WERI-Rb-1 (cell line): ENCODE measurements around the gene HDDC3.

Source experiments
- DNase-seq: peaks from one replicate; pipeline ENCODE4 v3.0.0-alpha.2; 2020
- H3K27ac ChIP-seq: fragments of 250-450 bp; sonication (Bioruptor Pico); 2 replicates; pipeline ENCODE4 v1.5.1; 2020; ENCODE audit warnings: mild to moderate bottlenecking, moderate library complexity
- H3K27me3 ChIP-seq: fragments of 250-450 bp; sonication (Bioruptor Pico); 2 replicates; pipeline ENCODE4 v1.5.1; 2021; ENCODE audit warnings: mild to moderate bottlenecking, low read depth, moderate library complexity; ENCODE audit not compliant: insufficient read depth, severe bottlenecking
- H3K36me3 ChIP-seq: fragments of 250-450 bp; sonication (Bioruptor Pico); 2 replicates; pipeline ENCODE4 v1.5.1; 2020; ENCODE audit warnings: mild to moderate bottlenecking, moderate library complexity
- H3K4me3 ChIP-seq: 2 replicates; pipeline ENCODE4 v1.5.1; 2011; ENCODE audit warnings: low read depth, mild to moderate bottlenecking, control low read depth, low read length
- H3K9me3 ChIP-seq: fragments of 250-450 bp; sonication (Bioruptor Pico); 2 replicates; pipeline ENCODE4 v1.5.1; 2021; ENCODE audit warnings: mild to moderate bottlenecking, moderate library complexity; ENCODE audit not compliant: severe bottlenecking
- TF ChIP-seq, protein P1 (sequence below): IDR thresholded peaks from 2 replicates; pipeline ENCODE4 v1.5.1; 2011; ENCODE audit warnings: low read depth, mild to moderate bottlenecking, control low read depth, inconsistent platforms, low read length

HDDC3 gene

GRCh38 chr15:90946941-90947576, 14.7 kb upstream of the HDDC3 start:
- peaks cover 53% of the 10 kb centered on the region for H3K36me3 ChIP-seq

GRCh38 chr15:90946538-90946937, 14.2 kb upstream of the HDDC3 start:
- H3K4me3 ChIP-seq = no peak overlapping the region
- H3K36me3 ChIP-seq = peaks cover 55% of the 10 kb centered on the region
- H3K27ac ChIP-seq = no peak overlapping the region
- TF ChIP-seq, protein P1, sequence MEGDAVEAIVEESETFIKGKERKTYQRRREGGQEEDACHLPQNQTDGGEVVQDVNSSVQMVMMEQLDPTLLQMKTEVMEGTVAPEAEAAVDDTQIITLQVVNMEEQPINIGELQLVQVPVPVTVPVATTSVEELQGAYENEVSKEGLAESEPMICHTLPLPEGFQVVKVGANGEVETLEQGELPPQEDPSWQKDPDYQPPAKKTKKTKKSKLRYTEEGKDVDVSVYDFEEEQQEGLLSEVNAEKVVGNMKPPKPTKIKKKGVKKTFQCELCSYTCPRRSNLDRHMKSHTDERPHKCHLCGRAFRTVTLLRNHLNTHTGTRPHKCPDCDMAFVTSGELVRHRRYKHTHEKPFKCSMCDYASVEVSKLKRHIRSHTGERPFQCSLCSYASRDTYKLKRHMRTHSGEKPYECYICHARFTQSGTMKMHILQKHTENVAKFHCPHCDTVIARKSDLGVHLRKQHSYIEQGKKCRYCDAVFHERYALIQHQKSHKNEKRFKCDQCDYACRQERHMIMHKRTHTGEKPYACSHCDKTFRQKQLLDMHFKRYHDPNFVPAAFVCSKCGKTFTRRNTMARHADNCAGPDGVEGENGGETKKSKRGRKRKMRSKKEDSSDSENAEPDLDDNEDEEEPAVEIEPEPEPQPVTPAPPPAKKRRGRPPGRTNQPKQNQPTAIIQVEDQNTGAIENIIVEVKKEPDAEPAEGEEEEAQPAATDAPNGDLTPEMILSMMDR = no peak
- no peak for DNase-seq
- no peaks in the 10 kb centered on the region for H3K27me3 ChIP-seq
- no peaks in the 10 kb centered on the region for H3K9me3 ChIP-seq

More at GRCh38 chr15:90946941-90947576, 14.7 kb upstream of the HDDC3 start:
- Histone ChIP-seq H3K9me3 (no peaks in the 10 kb centered on the region), H3K4me3 (no peak overlapping the region), H3K27me3 (no peaks in the 10 kb centered on the region), H3K27ac (no peak overlapping the region)
- DNase-seq = no peak
- TF ChIP-seq, protein P1 = no peak

DNA sequence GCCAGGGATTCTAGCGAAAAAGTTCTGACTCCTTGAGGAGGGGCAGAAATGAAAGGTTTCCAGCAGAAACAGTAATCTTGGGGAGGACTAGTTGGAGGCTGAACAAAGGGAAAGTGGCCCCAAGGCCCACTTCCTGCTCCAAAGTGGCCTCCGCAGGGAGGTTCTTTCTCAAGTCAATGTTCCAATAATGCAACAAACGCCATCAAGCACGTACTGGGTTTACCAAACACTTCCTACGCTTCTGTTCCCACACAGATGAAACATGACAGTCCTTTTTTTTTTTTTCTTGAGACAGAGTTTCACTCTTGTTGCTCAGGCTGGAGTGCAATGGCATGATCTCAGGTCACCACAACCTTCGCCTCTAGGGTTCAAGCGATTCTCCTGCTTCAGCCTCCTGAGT, 12.7 kb upstream of the HDDC3 start:
- Histone ChIP-seq H3K36me3 (peaks cover 60% of the 10 kb centered on the region), H3K9me3 (no peaks in the 10 kb centered on the region), H3K27me3 (no peaks in the 10 kb centered on the region), H3K27ac (no peak overlapping the region), H3K4me3 (no peak overlapping the region)
- TF ChIP-seq, protein P1 = no peak
- no peak for DNase-seq

DNA sequence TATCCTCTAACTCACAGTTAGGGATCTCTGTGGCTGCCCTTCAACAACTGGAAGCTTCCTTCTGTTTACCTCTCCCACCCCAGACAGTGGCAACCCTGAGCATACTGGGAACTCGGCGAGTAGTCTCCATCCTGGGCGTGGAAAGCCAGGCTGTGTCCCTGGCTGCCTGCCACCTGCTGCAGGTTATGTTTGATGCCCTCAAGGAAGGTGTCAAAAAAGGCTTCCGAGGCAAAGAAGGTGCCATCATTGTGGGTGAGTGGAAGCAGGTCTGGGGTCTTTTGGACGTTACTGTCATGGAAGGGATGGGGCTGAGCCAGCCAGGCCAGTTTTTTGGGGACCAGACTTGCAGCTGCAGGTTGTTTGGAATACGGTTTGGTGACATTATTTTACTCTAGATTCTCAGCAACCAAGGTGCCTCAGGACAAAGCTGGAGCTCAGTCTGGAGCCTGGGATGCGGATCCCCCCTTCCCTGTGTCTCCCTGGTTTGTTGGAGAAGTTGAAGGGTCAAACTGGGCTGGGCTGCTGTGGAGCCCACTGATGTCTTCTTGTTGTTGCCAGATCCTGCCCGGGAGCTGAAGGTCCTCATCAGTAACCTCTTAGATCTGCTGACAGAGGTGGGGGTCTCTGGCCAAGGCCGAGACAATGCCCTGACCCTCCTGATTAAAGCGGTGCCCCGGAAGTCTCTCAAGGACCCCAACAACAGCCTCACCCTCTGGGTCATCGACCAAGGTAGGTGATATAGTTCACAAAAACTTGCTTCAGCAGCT, 10.2 kb upstream of the HDDC3 start:
- H3K27ac ChIP-seq = no peak overlapping the region
- TF ChIP-seq, protein P1 = no peak

GRCh38 chr15:90941038-90941437, 8.7 kb upstream of the HDDC3 start:
- no peak overlapping the region for H3K4me3 ChIP-seq
- no peaks in the 10 kb centered on the region for H3K27me3 ChIP-seq
- TF ChIP-seq, protein P1 = no peak
- DNase-seq = no peak
- no peak overlapping the region for H3K27ac ChIP-seq
- peaks cover 55% of the 10 kb centered on the region for H3K36me3 ChIP-seq
- no peaks in the 10 kb centered on the region for H3K9me3 ChIP-seq

More for the DNA sequence above, 10.2 kb upstream of the HDDC3 start:
- H3K4me3 ChIP-seq = no peak overlapping the region
- no peak for DNase-seq
- no peaks in the 10 kb centered on the region for H3K27me3 ChIP-seq
- H3K36me3 ChIP-seq = peaks cover 57% of the 10 kb centered on the region
- no peaks in the 10 kb centered on the region for H3K9me3 ChIP-seq

- TF ChIP-seq, protein P1 = no peak
- no peak overlapping the region for H3K4me3 ChIP-seq
- peaks cover 42% of the 10 kb centered on the region for H3K36me3 ChIP-seq
- H3K9me3 ChIP-seq = no peaks in the 10 kb centered on the region
- DNase-seq = no peak
- H3K27me3 ChIP-seq = no peaks in the 10 kb centered on the region
- no peak overlapping the region for H3K27ac ChIP-seq
These were observed 7.4 kb upstream of the HDDC3 start for GRCh38 chr15:90939756-90940155.
